Upper lobe of left lung (tissue), 6 donors: Measurements from ENCODE around the gene GAS2L1. TPM values are rescaled to one million over a fixed set of nuclear protein-coding genes. Genes with fewer than 3 reads are reported as not detected.
"Not testable (repeated sequence)": the region's sequence is repeated elsewhere in the genome, so short reads cannot be mapped to it uniquely, and the experiment has no call there.

Source experiments
- ATAC-seq, 2 donors: fragments of 200-7000 bp; cut with Tn5 transposase; one replicate each; pipeline ENCODE4 v1.9.1; 2022; ENCODE audit warnings: mild to moderate bottlenecking in 2 of 2, moderate library complexity in 2 of 2; ENCODE audit not compliant: low FRiP score in 2 of 2
- DNase-seq, 2 donors: peaks; one replicate each; pipeline ENCODE4 v3.0.0-alpha.2; 2019 to 2020
- H3K27ac ChIP-seq, 4 donors: fragments of 200-600 bp; sonication (generic); one replicate each; pipeline ENCODE4 v1.5.1; 2016 to 2019
- H3K27me3 ChIP-seq, 4 donors: fragments of 200-600 bp; sonication (generic); one replicate each; pipeline ENCODE4 v1.5.1; 2017 to 2019
- H3K36me3 ChIP-seq, 4 donors: fragments of 200-600 bp; sonication (generic); one replicate each; pipeline ENCODE4 v1.5.1; 2016 to 2019
- H3K4me1 ChIP-seq, 4 donors: fragments of 200-600 bp; sonication (generic); one replicate each; pipeline ENCODE4 v1.5.1; 2018 to 2019
- H3K4me3 ChIP-seq, 4 donors: fragments of 200-600 bp; sonication (generic); one replicate each; pipeline ENCODE4 v1.5.1; 2017 to 2019; ENCODE audit warnings: mild to moderate bottlenecking in 2 of 4, moderate library complexity in 1 of 4
- H3K9me3 ChIP-seq, 4 donors: fragments of 200-600 bp; sonication (generic); one replicate each; pipeline ENCODE4 v1.5.1; 2018 to 2019
- EP300 ChIP-seq, 4 donors: sonication (generic); formaldehyde crosslinking; IDR thresholded peaks; one replicate each; pipeline ENCODE4 v1.5.1; 2017; ENCODE audit warnings: antibody characterized with exemption in 4 of 4, control low read depth in 2 of 4
- POLR2A ChIP-seq, 4 donors: fragments of 450-650 bp; IDR thresholded peaks; one replicate each; pipeline ENCODE4 v1.5.1; 2016 to 2017; ENCODE audit warnings: antibody characterized with exemption in 4 of 4, mild to moderate bottlenecking in 2 of 4
- POLR2AphosphoS5 ChIP-seq, 2 donors: sonication (generic); formaldehyde crosslinking; IDR thresholded peaks; one replicate each; pipeline ENCODE4 v1.5.1; 2017; ENCODE audit warnings: antibody characterized with exemption in 2 of 2
- WGBS, 2 donors: methylation state at CpG; one replicate each; pipeline ENCODE4 v1.1.5; 2017 to 2018; 5-methylcytosine and 5-hydroxymethylcytosine counted together
- small RNA-seq, 4 donors: library from RNA; depleted of rRNA; stranded (forward); fragments of <200 nt; gene quantifications; one replicate each; pipeline ENCODE3, GENCODE V24; 2016
- total RNA-seq, 6 donors: library from RNA; depleted of rRNA in 4 of 6; stranded (reverse); fragments of >200 nt in 4 of 6; gene quantifications; one replicate each; pipeline versions ENCODE4 v1.1.0 to v1.2.1, GENCODE V29; 2016 to 2021
- TF ChIP-seq, protein P1 (sequence below), 6 experiments: fragments of 450-650 bp in 4 of 6; fragments of 200-600 bp in 2 of 6; sonication (generic) in 2 of 6; IDR thresholded peaks; one replicate each; pipeline ENCODE4 v1.5.1; 2016 to 2019; ENCODE audit warnings: antibody characterized with exemption in 6 of 6
- donor health status: DM: no; HTN: no; CAD: no; lungs with moderate emphysema.
- donor health status: DM: no; HTN: yes; CAD: no; lungs with severe emphysema.

GAS2L1 gene
- total RNA-seq, 6 donors from 2014 or later = 14.4 to 63.4 (median 36.1) TPM

DNA sequence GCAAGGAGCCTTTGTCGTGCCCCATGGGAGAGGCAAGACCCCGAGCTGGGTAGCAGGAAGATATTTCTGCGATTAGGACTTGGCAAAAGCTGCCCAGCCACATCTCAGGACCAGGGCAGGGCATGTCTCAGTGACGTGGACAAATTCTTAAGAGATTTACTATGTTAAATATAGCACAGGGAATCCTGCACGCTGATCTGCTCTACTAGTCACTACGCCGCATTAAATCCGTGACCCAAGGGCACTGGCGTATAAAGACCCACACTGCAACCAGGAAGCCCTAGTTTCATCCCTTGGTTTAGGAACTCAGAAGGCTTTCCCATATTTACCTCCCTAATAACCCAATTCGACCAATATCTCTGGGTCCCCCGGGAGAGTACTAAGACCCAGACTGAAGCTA is 46.8 kb downstream of the GAS2L1 start:
- 95 to 97% methylated on average over 11 of the region's 11 CpGs for WGBS, 2 donors
- ATAC-seq = no peak
- Histone ChIP-seq H3K27ac (no peak overlapping the region), H3K4me1 (no peaks in the 10 kb centered on the region), H3K27me3 (no peaks in the 10 kb centered on the region), H3K36me3 (peaks cover 45 to 100% (median 97%) of the 10 kb centered on the region in 4 donors), H3K9me3 (no peaks in the 10 kb centered on the region), H3K4me3 (no peak overlapping the region)
- TF ChIP-seq POLR2AphosphoS5 (IDR thresholded peaks at IDR 0.05) (no peak), EP300 (IDR thresholded peaks at IDR 0.05) (no peak), POLR2A (IDR thresholded peaks at IDR 0.05) (no peak)
- TF ChIP-seq, protein P1, sequence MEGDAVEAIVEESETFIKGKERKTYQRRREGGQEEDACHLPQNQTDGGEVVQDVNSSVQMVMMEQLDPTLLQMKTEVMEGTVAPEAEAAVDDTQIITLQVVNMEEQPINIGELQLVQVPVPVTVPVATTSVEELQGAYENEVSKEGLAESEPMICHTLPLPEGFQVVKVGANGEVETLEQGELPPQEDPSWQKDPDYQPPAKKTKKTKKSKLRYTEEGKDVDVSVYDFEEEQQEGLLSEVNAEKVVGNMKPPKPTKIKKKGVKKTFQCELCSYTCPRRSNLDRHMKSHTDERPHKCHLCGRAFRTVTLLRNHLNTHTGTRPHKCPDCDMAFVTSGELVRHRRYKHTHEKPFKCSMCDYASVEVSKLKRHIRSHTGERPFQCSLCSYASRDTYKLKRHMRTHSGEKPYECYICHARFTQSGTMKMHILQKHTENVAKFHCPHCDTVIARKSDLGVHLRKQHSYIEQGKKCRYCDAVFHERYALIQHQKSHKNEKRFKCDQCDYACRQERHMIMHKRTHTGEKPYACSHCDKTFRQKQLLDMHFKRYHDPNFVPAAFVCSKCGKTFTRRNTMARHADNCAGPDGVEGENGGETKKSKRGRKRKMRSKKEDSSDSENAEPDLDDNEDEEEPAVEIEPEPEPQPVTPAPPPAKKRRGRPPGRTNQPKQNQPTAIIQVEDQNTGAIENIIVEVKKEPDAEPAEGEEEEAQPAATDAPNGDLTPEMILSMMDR (IDR thresholded peaks at IDR 0.05) = no peak
- DNase-seq = no peak

DNA sequence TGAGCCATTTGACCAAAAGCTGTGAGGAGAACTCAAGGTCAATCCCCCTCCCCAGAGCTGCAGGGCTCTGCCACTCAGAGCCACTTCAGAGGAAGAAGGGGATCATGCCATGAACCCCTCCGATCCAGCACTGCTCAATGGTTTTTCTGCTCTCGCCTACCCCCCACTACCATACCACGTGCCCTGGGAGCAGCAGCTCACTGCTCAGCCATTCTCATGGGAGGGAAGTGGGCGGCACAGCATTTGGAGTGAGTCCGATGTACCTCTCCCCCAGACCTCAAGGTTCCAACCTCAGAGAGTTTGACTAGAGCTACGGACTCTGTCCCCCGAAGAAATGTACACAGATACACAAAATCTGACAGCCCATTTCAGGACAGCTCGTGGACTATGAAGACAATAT is 47.4 kb downstream of the GAS2L1 start:
- Histone ChIP-seq H3K4me3 (no peak overlapping the region), H3K4me1 (no peaks in the 10 kb centered on the region), H3K27ac (no peak overlapping the region), H3K9me3 (no peaks in the 10 kb centered on the region), H3K36me3 (peaks cover 48 to 100% (median 97%) of the 10 kb centered on the region in 4 donors), H3K27me3 (no peaks in the 10 kb centered on the region)
- TF ChIP-seq POLR2AphosphoS5 (IDR thresholded peaks at IDR 0.05) (no peak), EP300 (IDR thresholded peaks at IDR 0.05) (no peak), POLR2A (IDR thresholded peaks at IDR 0.05) (no peak)
- TF ChIP-seq, protein P1 (IDR thresholded peaks at IDR 0.05) = no peak
- 95 to 100% methylated on average over 3 to 8 of the region's 8 CpGs for WGBS, 2 donors
- ATAC-seq (no peak), DNase-seq (no peak)

DNA sequence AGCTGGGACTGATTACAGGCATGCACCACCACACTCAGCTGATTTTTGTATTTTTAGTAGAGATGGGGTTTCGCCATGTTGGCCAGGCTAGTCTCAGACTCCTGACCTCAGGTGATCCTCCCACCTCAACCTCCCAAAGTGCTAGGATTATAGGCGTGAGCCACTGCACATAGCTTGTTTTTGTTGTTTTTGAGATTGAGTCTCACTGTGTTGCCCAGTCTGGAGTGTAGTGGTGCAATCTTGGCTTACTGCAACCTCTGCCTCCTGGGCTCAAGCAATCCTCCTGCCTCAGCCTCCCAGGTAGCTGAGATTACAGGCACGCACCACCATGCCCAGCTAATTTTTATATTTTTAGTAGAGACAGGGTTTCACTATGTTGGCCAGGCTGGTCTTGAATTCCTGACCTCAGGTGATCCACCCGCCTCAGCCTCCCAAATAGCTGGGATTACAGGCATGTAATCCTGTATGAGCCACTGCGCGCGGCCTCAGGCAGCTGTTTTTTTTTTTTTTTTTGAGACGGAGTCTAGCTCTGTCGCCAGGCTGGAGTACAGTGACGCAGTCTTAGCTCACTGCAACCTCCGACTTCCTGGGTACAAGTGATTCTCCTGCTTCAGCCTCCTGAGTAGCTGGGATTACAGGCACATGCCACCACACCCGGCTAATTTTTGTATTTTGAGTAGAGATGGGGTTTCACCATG is 50.9 kb downstream of the GAS2L1 start:
- not testable (repeated sequence) for H3K4me3 ChIP-seq, H3K27me3 ChIP-seq, H3K4me1 ChIP-seq, ATAC-seq, H3K9me3 ChIP-seq, DNase-seq, H3K27ac ChIP-seq
- peaks cover 34 to 84% (median 71%) of the 10 kb centered on the region in 4 donors for H3K36me3 ChIP-seq
- 95 to 96% methylated on average over 12 of the region's 12 CpGs for WGBS, 2 donors

DNA sequence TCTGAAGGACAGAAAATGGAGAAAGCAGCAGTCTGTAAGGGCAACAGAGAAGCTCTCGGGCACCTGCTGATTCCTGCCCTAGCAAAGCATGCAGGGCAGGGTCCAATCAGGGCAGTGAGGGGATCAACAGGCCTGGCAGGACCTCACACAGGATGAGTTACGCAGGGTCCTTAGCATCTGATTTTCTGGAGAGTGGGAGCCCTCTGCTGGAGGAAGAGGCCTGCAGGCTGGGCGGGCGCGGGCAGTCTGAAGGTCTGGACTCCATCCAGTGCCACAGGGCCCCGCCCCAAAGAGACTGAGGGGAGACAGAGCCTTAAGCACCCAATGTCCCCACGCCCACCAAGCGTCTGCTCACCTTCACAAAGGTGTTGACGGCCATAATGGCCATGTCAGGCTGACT is 53.0 kb downstream of the GAS2L1 start:
- ATAC-seq (peak; percentile 49 to 52), DNase-seq (no peak)
- TF ChIP-seq, protein P1 (IDR thresholded peaks at IDR 0.05) = peak in 5 of 6 experiments; percentile 14 to 60 (median 46)
- no peak for TF ChIP-seq POLR2A (IDR thresholded peaks at IDR 0.05)
- Histone ChIP-seq H3K27me3 (no peaks in the 10 kb centered on the region), H3K36me3 (peaks cover 20 to 67% (median 51%) of the 10 kb centered on the region in 4 donors), H3K4me3 (no peak overlapping the region), H3K9me3 (no peaks in the 10 kb centered on the region), H3K27ac (no peak overlapping the region), H3K4me1 (peaks cover 4 to 9% (median 5%) of the 10 kb centered on the region in 4 donors)
- WGBS, 2 donors = 61 to 64% methylated on average over 8 to 9 of the region's 9 CpGs

Small RNA genes within 50 kb of the gene (small RNA-seq; reads per million reads assigned to genes)
- 0 reads per million in 4 donors for gene MIR3653

Other genes starting within 250 kb of the GAS2L1 start
- not detected for gene C22orf31, start 244.8 kb upstream of the GAS2L1 start, total RNA-seq
- 10 to 100 TPM in 5 of 6 donors, 1 to 10 TPM in 1; 8.4 to 24.3 (median 15.9) TPM for gene KREMEN1, start 233.6 kb upstream of the GAS2L1 start, total RNA-seq
- 10 to 100 TPM in 2 of 6 donors, 1 to 10 TPM in 4; 2.1 to 31.6 (median 8.4) TPM for gene EMID1, start 100.8 kb upstream of the GAS2L1 start, total RNA-seq
- gene RHBDD3, start 38.7 kb upstream of the GAS2L1 start, total RNA-seq = 10 to 100 TPM; 17.3 to 47.1 (median 27.9) TPM
- gene EWSR1, start 38.4 kb upstream of the GAS2L1 start, total RNA-seq = 100 to 1,000 TPM; 156 to 293 (median 183) TPM
- gene RASL10A, start 9.0 kb downstream of the GAS2L1 start, total RNA-seq = 10 to 100 TPM in 1 of 6 donors, 1 to 10 TPM in 5; 1.2 to 33.5 (median 2.0) TPM
- gene AP1B1, start 81.9 kb downstream of the GAS2L1 start, total RNA-seq = 100 to 1,000 TPM in 1 of 6 donors, 10 to 100 TPM in 5; 44.7 to 162 (median 80.7) TPM
- not detected for gene RFPL1, start 131.9 kb downstream of the GAS2L1 start, total RNA-seq
- gene NEFH, start 173.6 kb downstream of the GAS2L1 start, total RNA-seq = under 1 TPM in 3 of 6 donors, not detected in 3; 0.26 to 0.94 (median 0.46) TPM
- gene THOC5, start 247.1 kb downstream of the GAS2L1 start, total RNA-seq = 100 to 1,000 TPM in 1 of 6 donors, 10 to 100 TPM in 5; 30.1 to 126 (median 57.4) TPM